HepG2 (cell line): Measurements from ENCODE around the gene ACE. TPM values are rescaled to one million over a fixed set of nuclear protein-coding genes. Genes with fewer than 3 reads are reported as not detected.

ENCODE experiments used
- ETV5 ChIP-seq: IDR thresholded peaks from 2 replicates; pipeline ENCODE4 v1.6.1; 2018; ENCODE audit warnings: missing biosample characterization, missing genetic modification reagents, inconsistent platforms, borderline replicate concordance
- HHEX ChIP-seq: IDR thresholded peaks from 2 replicates; pipeline ENCODE4 v1.6.1; 2016; ENCODE audit warnings: control low read depth
- NCOA5 ChIP-seq: sonication (generic); formaldehyde crosslinking; IDR thresholded peaks from 2 replicates; pipeline ENCODE4 v1.4.0; 2020; ENCODE audit warnings: missing genetic modification reagents
- PCBP2 ChIP-seq: fragments of 200-400 bp; formaldehyde crosslinking; optimal IDR thresholded peaks from 2 replicates; pipeline ENCODE3; 2018; ENCODE audit warnings: low read length, low read depth; ENCODE audit not compliant: poor library complexity, severe bottlenecking
- SMC3 ChIP-seq: IDR thresholded peaks from 2 replicates; pipeline ENCODE4 v1.6.1; 2011; ENCODE audit warnings: low read length, improper control_type of control experiment
- SNAPC2 ChIP-seq: sonication (generic); formaldehyde crosslinking; IDR thresholded peaks from 2 replicates; pipeline ENCODE4 v1.8.1; 2022; ENCODE audit warnings: mild to moderate bottlenecking, missing genetic modification reagents
- U2AF1 ChIP-seq: fragments of 200-400 bp; formaldehyde crosslinking; optimal IDR thresholded peaks from 2 replicates; pipeline ENCODE3; 2017; ENCODE audit warnings: mild to moderate bottlenecking, low read depth, low read length
- ZBTB7B ChIP-seq: sonication (generic); formaldehyde crosslinking; IDR thresholded peaks from 2 replicates; pipeline ENCODE4 v1.4.0; 2020; ENCODE audit warnings: missing genetic modification reagents
- ZMYM2 ChIP-seq: sonication (generic); formaldehyde crosslinking; IDR thresholded peaks from 2 replicates; pipeline ENCODE4 v1.8.0; 2022; ENCODE audit warnings: mild to moderate bottlenecking, missing genetic modification reagents
- ZNF205 ChIP-seq: IDR thresholded peaks from 2 replicates; pipeline ENCODE4 v1.6.1; 2018; ENCODE audit warnings: missing biosample characterization, missing genetic modification reagents
- ZNF253 ChIP-seq: sonication (generic); formaldehyde crosslinking; IDR thresholded peaks from 2 replicates; pipeline ENCODE4 v1.8.0; 2022; ENCODE audit warnings: mild to moderate bottlenecking, missing genetic modification reagents, borderline replicate concordance
- ZNF256 ChIP-seq: sonication (generic); formaldehyde crosslinking; conservative IDR thresholded peaks from 2 replicates; pipeline ENCODE4 v1.4.0; 2020; ENCODE audit warnings: missing genetic modification reagents
- ZNF337 ChIP-seq: sonication (generic); formaldehyde crosslinking; IDR thresholded peaks from 2 replicates; pipeline ENCODE4 v1.5.1; 2020; ENCODE audit warnings: missing genetic modification reagents, low read depth, mild to moderate bottlenecking, borderline replicate concordance
- ZNF614 ChIP-seq: IDR thresholded peaks from 2 replicates; pipeline ENCODE4 v1.6.1; 2018; ENCODE audit warnings: missing biosample characterization, missing genetic modification reagents, inconsistent platforms, borderline replicate concordance
- ZNF773 ChIP-seq: sonication (generic); formaldehyde crosslinking; IDR thresholded peaks from 2 replicates; pipeline ENCODE4 v1.4.0; 2020; ENCODE audit warnings: missing genetic modification reagents, borderline replicate concordance
- polyA plus RNA-seq, 8 experiments: library from polyadenylated mRNA; depleted of rRNA in 3 of 8; stranded (reverse) in 7 of 8; unstranded in 1 of 8; fragments of >200 nt; fragmentation: Illumina TruSeq in 4 of 8; extraction: Trizol in 4 of 8; gene quantifications; 2 replicates each; pipeline versions ENCODE4 v1.2.1 to v1.2.3, GENCODE V29; 2011 to 2016; ENCODE audit warnings: low read depth in 4 of 8, missing spikeins in 1 of 8, mixed read lengths in 1 of 8; ENCODE audit not compliant: insufficient read depth in 1 of 8
- total RNA-seq, 5 experiments: library from RNA; depleted of rRNA; stranded (reverse); fragments of >200 nt; fragmentation: Illumina TruSeq; extraction: Trizol; gene quantifications; 2 replicates each; pipeline ENCODE4 v1.2.3, GENCODE V29; 2016; ENCODE audit warnings: low read depth in 1 of 5
- TF ChIP-seq, protein P1 (sequence below): sonication (generic); formaldehyde crosslinking; IDR thresholded peaks from 2 replicates; pipeline ENCODE4 v1.5.1; 2020; ENCODE audit warnings: missing genetic modification reagents, mild to moderate bottlenecking, borderline replicate concordance
- TF ChIP-seq, protein P2 (sequence below): sonication (generic); formaldehyde crosslinking; conservative IDR thresholded peaks from 2 replicates; pipeline ENCODE4 v1.4.0; 2020; ENCODE audit warnings: missing genetic modification reagents
- TF ChIP-seq, protein P3 (sequence below): sonication (generic); formaldehyde crosslinking; IDR thresholded peaks from 2 replicates; pipeline ENCODE4 v1.8.1; 2023; ENCODE audit warnings: mild to moderate bottlenecking, missing genetic modification reagents
- TF ChIP-seq, protein P4 (sequence below): sonication (generic); formaldehyde crosslinking; IDR thresholded peaks from 2 replicates; pipeline ENCODE4 v1.5.0; 2020; ENCODE audit warnings: mild to moderate bottlenecking, missing genetic modification reagents
- TF ChIP-seq, protein P5 (sequence below): sonication (generic); formaldehyde crosslinking; IDR thresholded peaks from 2 replicates; pipeline ENCODE4 v1.9.0; 2022; ENCODE audit warnings: missing genetic modification reagents, mild to moderate bottlenecking, borderline replicate concordance

Gene ACE
- total and polyA plus RNA-seq, 2 of the 13 experiments (the other 11 are each of a cell fraction or from before 2014, with no cell fraction given): 0.08 to 0.13 TPM

DNA sequence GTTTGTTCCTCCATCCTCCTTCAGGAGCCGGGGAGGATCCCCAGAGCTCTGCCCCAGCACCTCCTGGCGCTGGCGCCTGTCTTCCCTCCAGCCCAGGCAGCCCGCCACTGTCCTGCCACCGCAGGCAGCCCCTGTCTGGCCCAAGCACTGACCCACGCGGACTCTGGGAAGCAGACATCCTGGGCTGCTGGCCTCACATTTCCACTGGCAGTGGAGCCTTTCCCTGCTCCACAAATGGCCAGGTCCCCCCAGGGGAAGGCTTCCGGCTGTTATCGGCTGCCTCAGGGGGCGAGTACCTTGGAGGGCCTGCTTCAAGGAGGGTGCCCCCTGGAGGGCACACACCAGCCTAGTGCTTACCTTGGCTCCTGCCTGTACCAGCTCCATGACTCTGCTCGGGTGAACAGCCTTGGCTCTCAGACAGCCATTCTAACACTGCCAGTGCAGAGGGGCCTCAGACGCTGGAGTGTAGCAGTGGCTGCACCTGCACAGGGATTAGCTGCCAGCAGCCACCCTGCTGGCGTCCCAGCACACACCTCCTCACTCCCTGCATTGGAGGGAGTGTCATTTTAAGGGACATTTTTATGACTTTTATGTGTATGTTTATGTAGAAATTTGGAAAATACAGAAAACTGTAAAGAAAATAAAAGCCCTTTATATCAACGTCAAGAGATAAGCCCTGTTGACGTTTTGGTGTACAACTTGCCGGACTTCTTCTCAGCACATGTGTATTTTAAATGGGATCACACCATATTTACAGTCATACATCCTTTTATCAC lies 21.0 kb downstream of the ACE start (continued):
- TF ChIP-seq, protein P1, sequence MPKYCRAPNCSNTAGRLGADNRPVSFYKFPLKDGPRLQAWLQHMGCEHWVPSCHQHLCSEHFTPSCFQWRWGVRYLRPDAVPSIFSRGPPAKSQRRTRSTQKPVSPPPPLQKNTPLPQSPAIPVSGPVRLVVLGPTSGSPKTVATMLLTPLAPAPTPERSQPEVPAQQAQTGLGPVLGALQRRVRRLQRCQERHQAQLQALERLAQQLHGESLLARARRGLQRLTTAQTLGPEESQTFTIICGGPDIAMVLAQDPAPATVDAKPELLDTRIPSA: no peak
- no peak for TF ChIP-seq PCBP2
- TF ChIP-seq ZNF337 (CRISPR knock-in tag): no peak
- TF ChIP-seq ZNF256 (CRISPR knock-in tag): no peak
- no peak for TF ChIP-seq ZMYM2 (CRISPR knock-in tag)
- no peak for TF ChIP-seq U2AF1
- TF ChIP-seq, protein P2, sequence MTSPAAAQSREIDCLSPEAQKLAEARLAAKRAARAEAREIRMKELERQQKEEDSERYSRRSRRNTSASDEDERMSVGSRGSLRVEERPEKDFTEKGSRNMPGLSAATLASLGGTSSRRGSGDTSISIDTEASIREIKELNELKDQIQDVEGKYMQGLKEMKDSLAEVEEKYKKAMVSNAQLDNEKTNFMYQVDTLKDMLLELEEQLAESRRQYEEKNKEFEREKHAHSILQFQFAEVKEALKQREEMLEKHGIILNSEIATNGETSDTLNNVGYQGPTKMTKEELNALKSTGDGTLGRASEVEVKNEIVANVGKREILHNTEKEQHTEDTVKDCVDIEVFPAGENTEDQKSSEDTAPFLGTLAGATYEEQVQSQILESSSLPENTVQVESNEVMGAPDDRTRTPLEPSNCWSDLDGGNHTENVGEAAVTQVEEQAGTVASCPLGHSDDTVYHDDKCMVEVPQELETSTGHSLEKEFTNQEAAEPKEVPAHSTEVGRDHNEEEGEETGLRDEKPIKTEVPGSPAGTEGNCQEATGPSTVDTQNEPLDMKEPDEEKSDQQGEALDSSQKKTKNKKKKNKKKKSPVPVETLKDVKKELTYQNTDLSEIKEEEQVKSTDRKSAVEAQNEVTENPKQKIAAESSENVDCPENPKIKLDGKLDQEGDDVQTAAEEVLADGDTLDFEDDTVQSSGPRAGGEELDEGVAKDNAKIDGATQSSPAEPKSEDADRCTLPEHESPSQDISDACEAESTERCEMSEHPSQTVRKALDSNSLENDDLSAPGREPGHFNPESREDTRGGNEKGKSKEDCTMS (CRISPR knock-in tag): no peak
- TF ChIP-seq SMC3: no peak
- TF ChIP-seq, protein P3, sequence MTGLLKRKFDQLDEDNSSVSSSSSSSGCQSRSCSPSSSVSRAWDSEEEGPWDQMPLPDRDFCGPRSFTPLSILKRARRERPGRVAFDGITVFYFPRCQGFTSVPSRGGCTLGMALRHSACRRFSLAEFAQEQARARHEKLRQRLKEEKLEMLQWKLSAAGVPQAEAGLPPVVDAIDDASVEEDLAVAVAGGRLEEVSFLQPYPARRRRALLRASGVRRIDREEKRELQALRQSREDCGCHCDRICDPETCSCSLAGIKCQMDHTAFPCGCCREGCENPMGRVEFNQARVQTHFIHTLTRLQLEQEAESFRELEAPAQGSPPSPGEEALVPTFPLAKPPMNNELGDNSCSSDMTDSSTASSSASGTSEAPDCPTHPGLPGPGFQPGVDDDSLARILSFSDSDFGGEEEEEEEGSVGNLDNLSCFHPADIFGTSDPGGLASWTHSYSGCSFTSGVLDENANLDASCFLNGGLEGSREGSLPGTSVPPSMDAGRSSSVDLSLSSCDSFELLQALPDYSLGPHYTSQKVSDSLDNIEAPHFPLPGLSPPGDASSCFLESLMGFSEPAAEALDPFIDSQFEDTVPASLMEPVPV (CRISPR knock-in tag): no peak
- TF ChIP-seq ZBTB7B (CRISPR knock-in tag): peak; percentile 71; the same call in 1 of the 2 replicates
- TF ChIP-seq SNAPC2 (CRISPR knock-in tag): no peak
- TF ChIP-seq ZNF614 (CRISPR knock-in tag): 0 out of 2 replicates have a peak, but pooled peaks have one; percentile 17
- TF ChIP-seq NCOA5 (CRISPR knock-in tag): no peak
- TF ChIP-seq, protein P4, sequence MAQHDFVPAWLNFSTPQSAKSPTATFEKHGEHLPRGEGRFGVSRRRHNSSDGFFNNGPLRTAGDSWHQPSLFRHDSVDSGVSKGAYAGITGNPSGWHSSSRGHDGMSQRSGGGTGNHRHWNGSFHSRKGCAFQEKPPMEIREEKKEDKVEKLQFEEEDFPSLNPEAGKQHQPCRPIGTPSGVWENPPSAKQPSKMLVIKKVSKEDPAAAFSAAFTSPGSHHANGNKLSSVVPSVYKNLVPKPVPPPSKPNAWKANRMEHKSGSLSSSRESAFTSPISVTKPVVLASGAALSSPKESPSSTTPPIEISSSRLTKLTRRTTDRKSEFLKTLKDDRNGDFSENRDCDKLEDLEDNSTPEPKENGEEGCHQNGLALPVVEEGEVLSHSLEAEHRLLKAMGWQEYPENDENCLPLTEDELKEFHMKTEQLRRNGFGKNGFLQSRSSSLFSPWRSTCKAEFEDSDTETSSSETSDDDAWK: no peak
- no peak for TF ChIP-seq ZNF205
- TF ChIP-seq ZNF253 (CRISPR knock-in tag): no peak
- no peak for TF ChIP-seq ZNF773 (CRISPR knock-in tag)
- peak; percentile 48; the same call in 1 of the 2 replicates for TF ChIP-seq ETV5
- TF ChIP-seq, protein P5, sequence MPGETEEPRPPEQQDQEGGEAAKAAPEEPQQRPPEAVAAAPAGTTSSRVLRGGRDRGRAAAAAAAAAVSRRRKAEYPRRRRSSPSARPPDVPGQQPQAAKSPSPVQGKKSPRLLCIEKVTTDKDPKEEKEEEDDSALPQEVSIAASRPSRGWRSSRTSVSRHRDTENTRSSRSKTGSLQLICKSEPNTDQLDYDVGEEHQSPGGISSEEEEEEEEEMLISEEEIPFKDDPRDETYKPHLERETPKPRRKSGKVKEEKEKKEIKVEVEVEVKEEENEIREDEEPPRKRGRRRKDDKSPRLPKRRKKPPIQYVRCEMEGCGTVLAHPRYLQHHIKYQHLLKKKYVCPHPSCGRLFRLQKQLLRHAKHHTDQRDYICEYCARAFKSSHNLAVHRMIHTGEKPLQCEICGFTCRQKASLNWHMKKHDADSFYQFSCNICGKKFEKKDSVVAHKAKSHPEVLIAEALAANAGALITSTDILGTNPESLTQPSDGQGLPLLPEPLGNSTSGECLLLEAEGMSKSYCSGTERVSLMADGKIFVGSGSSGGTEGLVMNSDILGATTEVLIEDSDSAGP: peak; percentile 35; the same call in 1 of the 2 replicates
- TF ChIP-seq HHEX (CRISPR knock-in tag): no peak
